GM21619 (cell line): ENCODE data around the gene TREH.

Experiments
- ATAC-seq: cut with Tn5 transposase; IDR thresholded peaks from one replicate; pipeline ENCODE4 v1.9.1; 2021; ENCODE audit not compliant: unreplicated experiment

TREH gene

GRCh38 chr11:118670063-118670462 is 9.4 kb downstream of the TREH start:
- no peak for ATAC-seq

DNA sequence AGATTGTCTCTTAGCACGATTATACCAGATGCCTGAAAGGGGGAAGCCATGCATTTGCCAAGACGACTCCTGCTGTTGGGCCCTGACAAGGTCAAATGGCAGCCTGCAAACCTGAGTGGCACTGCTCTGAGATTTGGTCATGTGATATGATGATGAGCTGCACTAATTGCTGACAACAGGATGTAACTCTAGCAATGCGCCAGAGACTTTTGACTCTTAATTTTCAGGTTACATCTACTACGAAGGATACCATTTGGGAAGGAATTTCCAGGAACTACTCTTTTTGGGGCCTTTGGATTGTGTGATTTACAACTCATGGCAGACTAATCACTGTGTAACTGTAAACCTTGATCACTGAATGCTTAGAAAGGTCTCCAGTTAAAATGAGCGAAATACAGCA is 13.1 kb downstream of the TREH start:
- no peak for ATAC-seq

- ATAC-seq = no peak
Observed at GRCh38 chr11:118663902-118664301, 15.5 kb downstream of the TREH start.

- no peak for ATAC-seq
Observed at GRCh38 chr11:118663381-118663780, 16.1 kb downstream of the TREH start.

GRCh38 chr11:118662401-118663271 is 16.8 kb downstream of the TREH start:
- ATAC-seq = no peak

- ATAC-seq = no peak
Observed at GRCh38 chr11:118661425-118662301, 17.8 kb downstream of the TREH start.

DNA sequence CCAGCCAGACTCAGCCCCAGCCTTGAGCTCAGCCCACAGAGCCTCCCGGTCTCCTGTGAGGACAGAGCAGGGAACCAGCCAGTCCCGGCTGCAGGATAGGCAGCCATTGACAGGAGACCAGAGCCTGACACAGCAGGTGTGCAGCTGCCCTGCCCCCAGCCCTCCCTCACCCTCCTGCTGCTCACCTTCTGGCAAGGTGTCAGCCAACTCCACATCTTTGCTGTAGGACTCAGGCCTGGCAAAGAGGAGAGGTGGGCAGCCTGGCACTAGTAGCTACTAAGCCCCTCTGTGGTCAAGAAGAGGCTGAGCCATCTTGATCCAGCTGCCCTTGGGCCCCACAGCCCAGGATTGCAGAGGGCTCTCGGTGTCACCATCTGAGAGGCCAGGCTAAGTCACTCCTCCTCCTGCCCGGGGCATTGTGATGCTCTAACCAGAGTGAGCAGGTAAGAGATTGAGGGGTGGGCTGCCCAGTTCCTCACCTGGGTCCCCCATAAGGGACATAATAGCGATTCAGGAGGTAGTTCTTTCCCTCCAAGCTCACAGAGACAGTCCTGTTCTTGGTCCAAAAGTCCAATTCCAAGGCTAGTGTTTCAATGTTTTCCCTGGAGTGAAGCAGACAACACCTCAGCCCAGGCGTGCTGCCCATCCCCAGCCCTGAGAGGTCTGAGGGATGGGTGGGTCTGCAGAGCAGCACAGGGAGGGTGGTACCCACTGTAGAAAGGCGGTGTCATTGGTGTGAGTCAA is 18.6 kb downstream of the TREH start:
- no peak for ATAC-seq

GRCh38 chr11:118659953-118660680 is 19.3 kb downstream of the TREH start:
- ATAC-seq = no peak

DNA sequence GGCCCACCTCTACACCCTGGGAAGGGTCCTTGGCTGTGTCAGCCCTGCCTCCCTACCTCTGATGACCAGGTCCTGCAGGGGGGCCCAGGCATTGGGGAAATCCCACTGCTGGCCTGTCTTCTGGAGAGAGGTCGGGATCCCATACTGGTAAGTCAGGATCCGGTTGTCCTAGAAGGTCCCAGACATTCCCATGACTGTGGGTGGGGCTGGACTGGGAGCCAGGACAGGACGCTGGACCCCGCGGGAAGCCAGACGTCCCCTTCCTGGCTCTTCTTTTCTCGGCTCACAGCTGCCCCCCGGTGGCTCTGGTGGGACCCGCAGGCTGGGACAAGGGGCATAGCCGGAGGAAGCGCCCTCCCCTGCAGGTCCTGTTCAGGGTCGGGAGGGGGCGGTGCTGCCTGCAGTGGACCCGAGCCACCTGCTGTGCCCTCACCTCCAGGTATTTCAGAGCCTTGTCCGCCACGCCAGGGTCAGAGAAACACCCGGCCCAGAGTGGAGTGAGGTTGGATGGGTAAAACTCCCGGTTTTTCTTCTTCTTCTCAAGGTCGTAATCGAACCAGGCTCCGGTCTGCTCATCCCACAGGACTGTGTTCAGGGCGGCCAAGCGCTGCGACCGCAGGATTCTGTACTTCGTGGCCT is 20.0 kb downstream of the TREH start:
- peak; percentile 82 for ATAC-seq

DNA sequence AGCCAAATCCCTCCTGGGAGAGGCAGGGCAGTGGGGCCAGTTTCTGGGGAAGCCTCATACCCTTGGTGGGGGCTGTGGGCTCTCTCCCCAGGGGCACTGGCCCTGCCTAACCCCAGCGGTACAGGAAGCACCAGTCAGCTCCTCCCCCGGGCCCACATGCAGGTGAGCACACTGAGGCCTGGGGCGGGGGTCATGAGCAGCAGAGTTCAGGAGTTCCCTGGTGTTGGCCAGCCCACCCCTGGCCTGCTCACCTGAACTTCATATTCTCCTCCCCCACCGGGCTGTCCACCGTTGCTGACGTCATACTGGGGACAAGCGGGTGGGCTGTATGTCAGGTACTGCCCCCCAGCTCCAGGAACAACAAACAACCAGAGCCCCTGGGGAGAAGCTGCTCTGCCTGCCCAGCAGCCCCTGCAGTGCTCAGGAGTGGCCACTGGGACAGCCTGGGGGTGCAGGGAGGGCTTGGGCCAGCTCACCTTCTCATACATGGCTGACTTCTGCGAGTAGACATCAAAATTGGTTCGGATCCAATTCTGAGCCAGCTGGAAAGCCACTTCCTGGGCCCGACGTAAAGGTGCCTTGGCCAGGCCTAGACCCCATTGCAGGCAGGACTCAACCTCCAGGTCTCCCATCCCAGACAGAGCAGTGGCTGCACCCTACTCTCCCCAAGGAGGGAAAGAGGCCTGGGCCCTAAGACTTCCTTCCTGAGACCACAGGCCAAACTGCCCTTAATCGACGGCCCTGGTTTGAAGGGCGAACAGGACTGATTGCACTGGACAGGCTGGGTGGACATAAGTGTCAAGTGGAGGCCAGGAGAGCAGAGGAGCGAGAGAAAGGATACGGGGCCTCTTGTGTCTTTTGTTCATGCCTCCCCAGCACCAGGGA is 20.8 kb downstream of the TREH start:
- ATAC-seq = no peak

DNA sequence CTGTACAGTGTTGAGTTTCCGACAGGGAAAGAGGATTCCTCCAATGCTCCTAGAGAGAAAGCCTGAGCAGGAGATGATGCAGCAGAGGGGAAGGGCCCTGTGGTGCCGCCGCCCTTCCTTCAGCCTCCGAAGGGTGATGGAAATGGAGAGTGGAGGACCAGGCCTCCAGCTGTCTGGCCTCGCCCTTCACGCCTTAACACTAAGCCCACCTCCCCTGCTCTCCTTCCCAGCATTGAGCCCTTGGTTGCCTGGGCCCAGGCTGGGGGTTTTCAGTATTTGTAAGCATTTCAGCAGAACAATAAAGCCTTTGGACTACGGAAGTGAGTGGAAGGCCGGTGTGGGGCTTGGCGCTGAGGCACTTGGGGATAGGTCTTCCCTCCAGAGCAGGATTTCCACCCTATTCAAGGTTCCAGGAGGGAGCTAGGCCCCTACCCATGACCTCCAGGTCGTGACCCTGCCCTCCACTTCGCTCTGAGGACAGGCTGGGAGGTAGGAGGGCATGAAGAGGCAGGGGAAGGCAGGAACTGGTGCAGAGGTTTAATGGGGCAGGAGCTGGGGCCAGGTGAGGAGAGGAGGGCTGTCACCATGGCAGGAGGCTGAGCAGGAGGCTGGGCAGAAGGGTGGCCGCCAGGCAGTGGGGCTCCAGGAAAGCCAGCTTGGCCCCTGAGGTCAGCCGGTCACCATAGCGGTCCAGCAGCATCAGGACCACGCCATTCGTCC is 21.6 kb downstream of the TREH start:
- ATAC-seq = no peak

DNA sequence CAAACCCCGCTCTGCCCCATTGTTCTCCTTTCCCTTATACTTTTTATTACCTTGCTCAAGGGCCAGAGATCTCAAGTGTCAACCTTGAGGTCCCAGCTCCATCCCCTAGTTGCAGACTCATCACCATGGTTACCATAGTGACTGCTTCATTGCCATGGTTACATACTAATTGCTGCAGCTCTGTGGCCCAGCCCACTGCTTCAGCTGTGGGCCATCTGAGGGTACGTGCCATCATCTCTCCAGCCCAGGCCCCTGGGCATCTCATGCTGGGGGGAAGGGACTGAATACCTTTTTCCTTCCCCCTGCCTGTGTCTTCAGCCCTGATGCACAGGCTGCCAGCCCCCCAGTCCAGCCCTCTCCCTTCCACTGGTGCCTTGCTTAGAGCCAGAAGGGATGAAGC is 22.2 kb downstream of the TREH start:
- ATAC-seq = no peak

- ATAC-seq = no peak
Observed at GRCh38 chr11:118656563-118657165, 22.8 kb downstream of the TREH start.

- no peak for ATAC-seq
Observed at GRCh38 chr11:118655486-118656190, 23.8 kb downstream of the TREH start.

GRCh38 chr11:118653684-118654390 is 25.6 kb downstream of the TREH start:
- no peak for ATAC-seq

GRCh38 chr11:118652681-118653181 is 26.7 kb downstream of the TREH start:
- no peak for ATAC-seq

DNA sequence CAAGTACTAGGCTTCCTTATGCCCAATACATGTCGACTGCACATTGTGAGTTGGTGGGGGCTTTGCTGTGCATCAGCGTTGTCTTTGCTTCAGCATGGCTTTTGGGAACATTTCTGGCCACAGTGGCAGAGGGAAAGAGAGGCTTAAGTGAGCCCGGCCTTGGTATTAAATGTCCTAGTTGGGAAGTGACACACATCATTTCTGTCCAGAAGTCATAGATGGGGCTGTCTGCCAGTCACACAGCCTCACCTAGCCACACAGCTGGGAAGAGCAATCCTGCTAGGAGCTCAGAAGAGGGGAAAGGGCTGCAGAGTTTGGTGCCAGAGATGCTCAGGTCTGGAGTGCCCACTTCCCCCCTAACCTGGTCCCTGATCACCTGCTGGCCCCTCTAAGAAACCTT is 27.6 kb downstream of the TREH start:
- ATAC-seq = no peak
